Measurements from ENCODE around the gene CCDC78. TPM values are rescaled to one million over a fixed set of nuclear protein-coding genes. Genes with fewer than 3 reads are reported as not detected.

Gene CCDC78
- total and polyA plus RNA-seq, 2 of the 13 experiments (the other 11 are each of a cell fraction or from before 2014, with no cell fraction given), result 0.53 to 1.5 TPM

DNA sequence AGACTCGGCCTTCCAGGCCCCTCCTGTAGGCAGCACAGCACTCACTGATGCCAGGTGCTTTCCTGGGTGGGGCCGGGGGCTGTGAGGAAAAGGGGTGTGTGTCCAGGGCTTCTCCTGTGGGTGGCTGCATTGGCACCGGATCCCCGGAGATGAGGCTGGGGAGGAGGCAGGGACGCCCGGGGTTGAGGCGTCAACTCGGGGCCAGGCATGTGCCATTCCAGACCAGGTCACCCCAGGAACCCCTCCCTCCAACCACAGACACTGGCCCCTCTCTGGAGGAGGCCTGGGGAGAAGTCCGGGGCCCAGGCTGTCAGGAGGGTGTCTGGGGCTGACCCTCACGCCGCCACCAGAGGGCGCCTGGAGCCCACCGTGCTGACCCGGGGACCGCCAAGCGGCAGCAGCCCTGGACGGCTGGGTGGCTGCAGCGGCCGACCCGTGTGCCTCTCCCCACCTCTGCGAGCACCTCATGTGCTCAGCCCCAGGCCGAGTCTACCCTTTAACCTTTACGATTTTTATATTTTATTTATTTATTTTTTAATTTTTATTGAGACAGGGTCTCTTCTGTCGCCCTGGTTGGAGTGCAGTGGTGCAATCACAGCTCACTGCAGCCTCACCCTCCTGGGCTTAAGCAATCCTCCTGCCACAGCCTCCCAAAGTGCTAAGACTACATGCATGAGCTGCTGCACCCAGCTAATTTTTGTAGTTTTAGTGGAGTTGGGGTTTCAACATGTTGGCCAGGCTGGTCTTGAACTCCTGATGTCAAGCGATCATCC, 14.5 kb downstream of the CCDC78 start (continued):
- TF ChIP-seq, protein P1, sequence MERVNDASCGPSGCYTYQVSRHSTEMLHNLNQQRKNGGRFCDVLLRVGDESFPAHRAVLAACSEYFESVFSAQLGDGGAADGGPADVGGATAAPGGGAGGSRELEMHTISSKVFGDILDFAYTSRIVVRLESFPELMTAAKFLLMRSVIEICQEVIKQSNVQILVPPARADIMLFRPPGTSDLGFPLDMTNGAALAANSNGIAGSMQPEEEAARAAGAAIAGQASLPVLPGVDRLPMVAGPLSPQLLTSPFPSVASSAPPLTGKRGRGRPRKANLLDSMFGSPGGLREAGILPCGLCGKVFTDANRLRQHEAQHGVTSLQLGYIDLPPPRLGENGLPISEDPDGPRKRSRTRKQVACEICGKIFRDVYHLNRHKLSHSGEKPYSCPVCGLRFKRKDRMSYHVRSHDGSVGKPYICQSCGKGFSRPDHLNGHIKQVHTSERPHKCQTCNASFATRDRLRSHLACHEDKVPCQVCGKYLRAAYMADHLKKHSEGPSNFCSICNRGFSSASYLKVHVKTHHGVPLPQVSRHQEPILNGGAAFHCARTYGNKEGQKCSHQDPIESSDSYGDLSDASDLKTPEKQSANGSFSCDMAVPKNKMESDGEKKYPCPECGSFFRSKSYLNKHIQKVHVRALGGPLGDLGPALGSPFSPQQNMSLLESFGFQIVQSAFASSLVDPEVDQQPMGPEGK (CRISPR knock-in tag; IDR thresholded peaks at IDR 0.05), result peak; percentile 44; the same call in 1 of the 2 replicates
- TF ChIP-seq ZSCAN21 (CRISPR knock-in tag; IDR thresholded peaks at IDR 0.05; ENCODE audit: borderline replicate concordance) (no peak), SRF (IDR thresholded peaks at IDR 0.05; ENCODE audit: low read depth, low read length) (no peak), ERF (CRISPR knock-in tag; IDR thresholded peaks at IDR 0.05) (0 out of 2 replicates have a peak, but pooled peaks have one; percentile 27), XRCC5 (optimal IDR thresholded peaks at IDR 0.05; ENCODE audit: low read length) (peak; percentile 31), ZNF772 (CRISPR knock-in tag; IDR thresholded peaks at IDR 0.05) (no peak), SPEN (CRISPR knock-in tag; IDR thresholded peaks at IDR 0.05; ENCODE audit: low read depth) (no peak), TAF1 (CRISPR knock-in tag; IDR thresholded peaks at IDR 0.05) (no peak), ZBTB20 (CRISPR knock-in tag; IDR thresholded peaks at IDR 0.05; ENCODE audit: borderline replicate concordance, low read depth) (no peak), KMT2B (CRISPR knock-in tag; IDR thresholded peaks at IDR 0.05) (no peak), ZNF501 (CRISPR knock-in tag; IDR thresholded peaks at IDR 0.05) (no peak), ZNF839 (CRISPR knock-in tag; IDR thresholded peaks at IDR 0.05; ENCODE audit: borderline replicate concordance) (no peak), HMG20B (CRISPR knock-in tag; conservative IDR thresholded peaks at IDR 0.05) (no peak), SMAD9 (CRISPR knock-in tag; IDR thresholded peaks at IDR 0.05) (no peak), KLF6 (CRISPR knock-in tag; IDR thresholded peaks at IDR 0.05) (no peak), ZNF605 (CRISPR knock-in tag; IDR thresholded peaks at IDR 0.05) (no peak), MTF1 (CRISPR knock-in tag; IDR thresholded peaks at IDR 0.05) (no peak), STAG1 (CRISPR knock-in tag; IDR thresholded peaks at IDR 0.05) (peak; percentile 96), CHD2 (IDR thresholded peaks at IDR 0.05; ENCODE audit: low read depth, low read length) (no peak), MTF2 (CRISPR knock-in tag; IDR thresholded peaks at IDR 0.05; ENCODE audit: borderline replicate concordance) (0 out of 2 replicates have a peak, but pooled peaks have one; percentile 26), ATM (IDR thresholded peaks at IDR 0.05; ENCODE audit: borderline replicate concordance) (no peak), ZNF331 (CRISPR knock-in tag; IDR thresholded peaks at IDR 0.05) (peak; percentile 32; the same call in 1 of the 2 replicates)
- TF ChIP-seq, protein P2, sequence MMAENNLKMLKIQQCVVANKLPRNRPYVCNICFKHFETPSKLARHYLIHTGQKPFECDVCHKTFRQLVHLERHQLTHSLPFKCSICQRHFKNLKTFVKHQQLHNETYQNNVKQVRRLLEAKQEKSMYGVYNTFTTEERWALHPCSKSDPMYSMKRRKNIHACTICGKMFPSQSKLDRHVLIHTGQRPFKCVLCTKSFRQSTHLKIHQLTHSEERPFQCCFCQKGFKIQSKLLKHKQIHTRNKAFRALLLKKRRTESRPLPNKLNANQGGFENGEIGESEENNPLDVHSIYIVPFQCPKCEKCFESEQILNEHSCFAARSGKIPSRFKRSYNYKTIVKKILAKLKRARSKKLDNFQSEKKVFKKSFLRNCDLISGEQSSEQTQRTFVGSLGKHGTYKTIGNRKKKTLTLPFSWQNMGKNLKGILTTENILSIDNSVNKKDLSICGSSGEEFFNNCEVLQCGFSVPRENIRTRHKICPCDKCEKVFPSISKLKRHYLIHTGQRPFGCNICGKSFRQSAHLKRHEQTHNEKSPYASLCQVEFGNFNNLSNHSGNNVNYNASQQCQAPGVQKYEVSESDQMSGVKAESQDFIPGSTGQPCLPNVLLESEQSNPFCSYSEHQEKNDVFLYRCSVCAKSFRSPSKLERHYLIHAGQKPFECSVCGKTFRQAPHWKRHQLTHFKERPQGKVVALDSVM (CRISPR knock-in tag; IDR thresholded peaks at IDR 0.05), result peak; percentile 41; the same call in 1 of the 2 replicates
- TF ChIP-seq, protein P3, sequence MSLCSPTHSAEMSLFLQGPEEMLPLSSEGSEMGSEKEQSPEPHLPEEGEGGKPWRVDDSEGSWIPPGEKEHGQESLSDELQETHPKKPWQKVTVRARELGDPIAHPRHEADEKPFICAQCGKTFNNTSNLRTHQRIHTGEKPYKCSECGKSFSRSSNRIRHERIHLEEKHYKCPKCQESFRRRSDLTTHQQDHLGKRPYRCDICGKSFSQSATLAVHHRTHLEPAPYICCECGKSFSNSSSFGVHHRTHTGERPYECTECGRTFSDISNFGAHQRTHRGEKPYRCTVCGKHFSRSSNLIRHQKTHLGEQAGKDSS (CRISPR knock-in tag; IDR thresholded peaks at IDR 0.05; ENCODE audit: borderline replicate concordance, low read depth), result peak; percentile 52; the same call in 1 of the 2 replicates
- TF ChIP-seq, protein P4, sequence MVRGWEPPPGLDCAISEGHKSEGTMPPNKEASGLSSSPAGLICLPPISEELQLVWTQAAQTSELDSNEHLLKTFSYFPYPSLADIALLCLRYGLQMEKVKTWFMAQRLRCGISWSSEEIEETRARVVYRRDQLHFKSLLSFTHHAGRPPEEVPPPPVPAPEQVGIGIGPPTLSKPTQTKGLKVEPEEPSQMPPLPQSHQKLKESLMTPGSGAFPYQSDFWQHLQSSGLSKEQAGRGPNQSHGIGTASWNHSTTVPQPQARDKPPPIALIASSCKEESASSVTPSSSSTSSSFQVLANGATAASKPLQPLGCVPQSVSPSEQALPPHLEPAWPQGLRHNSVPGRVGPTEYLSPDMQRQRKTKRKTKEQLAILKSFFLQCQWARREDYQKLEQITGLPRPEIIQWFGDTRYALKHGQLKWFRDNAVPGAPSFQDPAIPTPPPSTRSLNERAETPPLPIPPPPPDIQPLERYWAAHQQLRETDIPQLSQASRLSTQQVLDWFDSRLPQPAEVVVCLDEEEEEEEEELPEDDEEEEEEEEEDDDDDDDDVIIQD (CRISPR knock-in tag; IDR thresholded peaks at IDR 0.05; ENCODE audit: low read depth), result no peak
